HG02798 (cell line): ENCODE results near the gene ASAP3.
"Not testable (repeated sequence)": the region's sequence is repeated elsewhere in the genome, so short reads cannot be mapped to it uniquely, and the experiment has no call there.

ENCODE experiments used
- ATAC-seq: cut with Tn5 transposase; IDR thresholded peaks from one replicate; pipeline ENCODE4 v1.9.1; 2021; ENCODE audit warnings: mild to moderate bottlenecking; ENCODE audit not compliant: unreplicated experiment, poor library complexity

The ASAP3 gene

DNA sequence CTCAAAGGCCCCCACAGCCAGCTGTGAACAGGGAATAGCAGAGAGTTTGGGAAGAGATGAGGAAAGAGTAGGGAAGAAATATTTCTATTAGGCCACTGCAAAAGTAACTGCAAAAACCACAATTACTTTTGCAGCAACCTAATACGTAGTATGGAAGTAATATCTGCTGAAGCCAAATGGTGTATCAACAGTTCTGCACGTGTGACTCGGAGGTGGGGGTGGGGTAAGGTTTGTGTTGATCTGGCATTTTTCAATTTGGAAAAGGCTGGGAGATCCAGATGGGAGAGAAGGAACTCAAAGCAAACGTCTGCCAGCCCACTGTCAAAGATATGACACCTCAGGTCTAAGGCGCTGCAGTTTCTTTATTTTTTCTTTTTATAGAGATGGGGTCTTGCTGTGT lies 103.3 kb downstream of the ASAP3 start:
- ATAC-seq: no peak

DNA sequence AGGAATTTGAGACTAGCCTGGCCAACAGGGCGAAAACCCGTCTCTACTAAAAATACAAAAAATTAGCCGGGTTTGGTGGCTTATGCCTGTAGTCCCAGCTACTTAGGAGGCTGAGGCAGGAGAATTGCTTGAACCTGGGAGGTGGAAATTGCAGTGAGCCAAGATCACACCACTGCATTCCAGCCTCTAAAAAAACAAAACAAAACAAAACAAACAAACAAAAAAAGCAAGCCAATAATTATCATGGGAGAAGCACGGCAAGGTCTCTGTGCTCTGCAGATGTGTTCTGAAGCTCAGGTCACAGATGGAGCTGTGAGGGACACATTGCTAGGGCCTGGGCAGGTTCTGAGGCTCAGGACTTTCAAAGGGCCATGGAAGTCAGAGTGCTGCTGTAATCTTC lies 103.7 kb downstream of the ASAP3 start:
- ATAC-seq: not testable (repeated sequence)
